Measurements from ENCODE around the gene WDR93.
"Not testable (repeated sequence)": the region's sequence is repeated elsewhere in the genome, so short reads cannot be mapped to it uniquely, and the experiment has no call there.

WDR93 gene

DNA sequence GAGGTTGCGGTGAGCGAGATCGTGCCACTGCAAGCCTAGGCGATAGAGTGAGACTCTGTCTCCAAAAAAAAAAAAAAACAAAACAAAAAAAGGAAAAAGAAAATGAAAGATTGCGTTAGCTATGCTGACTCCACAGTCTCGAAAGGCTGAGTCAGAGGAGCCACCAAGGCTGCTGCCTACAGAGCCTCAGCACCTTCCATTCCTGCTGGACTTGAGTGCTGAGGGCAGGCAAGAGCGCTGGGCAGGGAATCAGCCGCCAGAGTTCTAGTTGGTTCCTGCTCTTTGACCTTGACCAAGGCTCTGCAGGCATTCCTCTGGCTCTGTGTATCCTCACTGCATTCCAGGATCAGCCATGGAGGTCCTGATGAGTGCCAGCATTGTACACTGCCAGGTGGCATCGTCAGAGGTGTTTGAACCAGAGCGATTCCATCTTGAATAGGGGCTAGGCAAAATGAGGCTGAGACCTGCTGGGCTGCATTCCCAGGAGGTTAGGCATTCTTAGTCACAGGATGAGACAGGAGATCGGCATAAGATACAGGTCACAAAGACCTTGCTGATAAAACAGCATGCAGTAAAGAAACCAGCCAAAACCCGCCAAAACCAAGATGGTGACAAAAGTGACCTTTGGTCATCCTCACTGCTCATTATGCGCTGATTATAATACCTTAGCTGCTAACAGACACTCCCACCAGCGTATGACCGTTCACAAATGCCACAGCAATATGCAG is 91.4 kb downstream of the WDR93 start:
- Histone ChIP-seq H3K27ac (ENCODE audit: low read depth, low read length) (no peak overlapping the region), H3K18ac (ENCODE audit: low read length) (peak overlapping the region; percentile 24), H2AK5ac (ENCODE audit: low read length) (peak overlapping the region; percentile 17), H3K4me1 (ENCODE audit: control insufficient read depth, low read depth, low read length) (peaks cover 26% of the 10 kb centered on the region), H3K23ac (ENCODE audit: low read length) (no peak overlapping the region), H4K5ac (ENCODE audit: low read length) (no peak overlapping the region), H3K4ac (ENCODE audit: low read depth, low read length) (peak overlapping the region; percentile 56), H3K27me3 (ENCODE audit: insufficient read depth, low read length, poor library complexity) (no peaks in the 10 kb centered on the region), H2BK5ac (ENCODE audit: low read length) (peak overlapping the region; percentile 87), H3K79me1 (ENCODE audit: low read length) (no peaks in the 10 kb centered on the region), H3K4me2 (ENCODE audit: low read length) (no peak overlapping the region), H3K4me3 (ENCODE audit: low read length) (no peak overlapping the region), H4K8ac (ENCODE audit: low read depth, low read length) (no peak overlapping the region), H2BK15ac (replicated peaks; ENCODE audit: low read depth) (no peak overlapping the region), H3K56ac (ENCODE audit: low read length) (peak overlapping the region; percentile 40), H3K36me3 (ENCODE audit: control insufficient read depth, insufficient read depth, low read length) (no peaks in the 10 kb centered on the region), H2BK120ac (ENCODE audit: low read depth, low read length) (peak overlapping the region; percentile 31), H3K79me2 (ENCODE audit: control insufficient read depth, insufficient read depth, low read length) (no peaks in the 10 kb centered on the region), H3K9ac (ENCODE audit: low read length) (no peak overlapping the region)
- WGBS (ENCODE audit: extremely low coverage, insufficient coverage, low lambda C conversion rate), result no CpG with 5 or more reads among the region's 15 CpGs
- DNase-seq, result peak; percentile 88

DNA sequence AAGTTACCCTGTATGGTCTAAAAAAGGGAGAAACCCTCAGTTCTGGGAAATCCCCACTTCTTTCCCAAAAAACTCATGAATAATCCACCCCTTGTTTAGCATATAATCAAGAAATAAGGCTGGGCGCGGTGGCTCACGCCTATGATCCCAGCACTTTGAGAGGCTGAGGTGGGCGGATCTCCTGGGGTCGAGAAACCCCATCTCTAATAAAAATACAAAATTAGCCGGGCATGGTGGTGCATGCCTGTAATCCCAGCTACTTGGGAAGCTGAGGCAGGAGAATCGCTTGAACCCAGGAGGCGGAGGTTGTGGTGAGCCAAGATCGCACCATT is 92.0 kb downstream of the WDR93 start:
- H4K8ac ChIP-seq (ENCODE audit: low read depth, low read length); DNase-seq; H3K27ac ChIP-seq (ENCODE audit: low read depth, low read length); H3K4me3 ChIP-seq (ENCODE audit: low read length); H3K79me1 ChIP-seq (ENCODE audit: low read length); H3K27me3 ChIP-seq (ENCODE audit: insufficient read depth, low read length, poor library complexity); H3K18ac ChIP-seq (ENCODE audit: low read length); H3K79me2 ChIP-seq (ENCODE audit: control insufficient read depth, insufficient read depth, low read length); H3K9ac ChIP-seq (ENCODE audit: low read length); H3K36me3 ChIP-seq (ENCODE audit: control insufficient read depth, insufficient read depth, low read length); H3K4me2 ChIP-seq (ENCODE audit: low read length); H2AK5ac ChIP-seq (ENCODE audit: low read length); H3K23ac ChIP-seq (ENCODE audit: low read length); H2BK15ac ChIP-seq (replicated peaks; ENCODE audit: low read depth); H4K5ac ChIP-seq (ENCODE audit: low read length): not testable (repeated sequence)
- Histone ChIP-seq H2BK5ac (ENCODE audit: low read length) (peak overlapping the region; percentile 76), H3K56ac (ENCODE audit: low read length) (peak overlapping the region; percentile 12), H2BK120ac (ENCODE audit: low read depth, low read length) (peak overlapping the region; percentile 31), H3K4ac (ENCODE audit: low read depth, low read length) (peak overlapping the region; percentile 56), H3K4me1 (ENCODE audit: control insufficient read depth, low read depth, low read length) (peaks cover 24% of the 10 kb centered on the region)
- WGBS (ENCODE audit: extremely low coverage, insufficient coverage, low lambda C conversion rate), result no CpG with 5 or more reads among the region's 9 CpGs

DNA sequence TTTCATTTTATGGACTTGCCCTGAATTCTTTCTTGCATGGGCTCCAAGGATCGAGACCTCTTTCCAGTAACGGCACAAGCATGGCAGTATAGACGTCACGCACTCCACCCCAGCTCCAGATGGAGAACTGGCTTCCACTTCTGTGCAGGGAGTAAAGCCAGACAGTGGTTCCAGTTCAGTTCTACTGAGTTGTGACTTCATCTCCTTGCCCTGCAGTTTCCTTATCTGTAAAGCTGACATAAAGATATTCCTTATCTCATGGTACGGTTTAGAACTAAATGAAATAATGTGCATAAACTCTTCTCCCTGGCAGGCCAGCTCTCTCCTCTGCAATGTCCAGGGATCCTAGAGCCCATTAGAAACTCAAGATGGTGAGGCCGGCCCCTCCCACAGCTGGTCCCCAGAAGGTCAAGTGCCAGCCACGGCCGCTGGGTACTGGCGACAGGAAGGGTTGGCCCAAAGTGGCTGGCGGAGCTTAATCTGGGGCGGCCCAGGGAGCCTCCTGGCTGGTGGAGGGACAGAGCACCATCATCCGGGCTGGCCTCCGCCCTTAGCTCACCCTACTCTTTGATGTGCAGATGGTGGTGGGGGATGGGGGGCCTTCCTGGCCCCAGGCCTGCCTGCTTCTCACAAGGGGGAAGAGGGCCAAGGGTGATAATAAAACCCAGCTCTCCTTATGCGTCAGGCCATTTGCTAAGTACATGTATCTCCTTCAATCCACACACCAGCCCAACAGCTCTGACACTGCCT is 92.7 kb downstream of the WDR93 start:
- Histone ChIP-seq H3K4ac (ENCODE audit: low read depth, low read length) (peak overlapping the region; percentile 58), H3K4me1 (ENCODE audit: control insufficient read depth, low read depth, low read length) (peaks cover 22% of the 10 kb centered on the region), H3K4me3 (ENCODE audit: low read length) (no peak overlapping the region), H4K8ac (ENCODE audit: low read depth, low read length) (no peak overlapping the region), H3K56ac (ENCODE audit: low read length) (peak overlapping the region; percentile 90), H3K36me3 (ENCODE audit: control insufficient read depth, insufficient read depth, low read length) (no peaks in the 10 kb centered on the region), H3K79me2 (ENCODE audit: control insufficient read depth, insufficient read depth, low read length) (no peaks in the 10 kb centered on the region), H2AK5ac (ENCODE audit: low read length) (peak overlapping the region; percentile 100), H4K5ac (ENCODE audit: low read length) (no peak overlapping the region), H3K27ac (ENCODE audit: low read depth, low read length) (peak overlapping the region; percentile 22), H2BK5ac (ENCODE audit: low read length) (peak overlapping the region; percentile 99), H3K18ac (ENCODE audit: low read length) (peak overlapping the region; percentile 28), H3K79me1 (ENCODE audit: low read length) (no peaks in the 10 kb centered on the region), H3K9ac (ENCODE audit: low read length) (peak overlapping the region; percentile 44), H3K23ac (ENCODE audit: low read length) (no peak overlapping the region), H3K4me2 (ENCODE audit: low read length) (peak overlapping the region; percentile 20), H3K27me3 (ENCODE audit: insufficient read depth, low read length, poor library complexity) (no peaks in the 10 kb centered on the region), H2BK120ac (ENCODE audit: low read depth, low read length) (no peak overlapping the region), H2BK15ac (replicated peaks; ENCODE audit: low read depth) (no peak overlapping the region)
- no CpG with 5 or more reads among the region's 14 CpGs for WGBS (ENCODE audit: extremely low coverage, insufficient coverage, low lambda C conversion rate)
- DNase-seq, result peak; percentile 97

DNA sequence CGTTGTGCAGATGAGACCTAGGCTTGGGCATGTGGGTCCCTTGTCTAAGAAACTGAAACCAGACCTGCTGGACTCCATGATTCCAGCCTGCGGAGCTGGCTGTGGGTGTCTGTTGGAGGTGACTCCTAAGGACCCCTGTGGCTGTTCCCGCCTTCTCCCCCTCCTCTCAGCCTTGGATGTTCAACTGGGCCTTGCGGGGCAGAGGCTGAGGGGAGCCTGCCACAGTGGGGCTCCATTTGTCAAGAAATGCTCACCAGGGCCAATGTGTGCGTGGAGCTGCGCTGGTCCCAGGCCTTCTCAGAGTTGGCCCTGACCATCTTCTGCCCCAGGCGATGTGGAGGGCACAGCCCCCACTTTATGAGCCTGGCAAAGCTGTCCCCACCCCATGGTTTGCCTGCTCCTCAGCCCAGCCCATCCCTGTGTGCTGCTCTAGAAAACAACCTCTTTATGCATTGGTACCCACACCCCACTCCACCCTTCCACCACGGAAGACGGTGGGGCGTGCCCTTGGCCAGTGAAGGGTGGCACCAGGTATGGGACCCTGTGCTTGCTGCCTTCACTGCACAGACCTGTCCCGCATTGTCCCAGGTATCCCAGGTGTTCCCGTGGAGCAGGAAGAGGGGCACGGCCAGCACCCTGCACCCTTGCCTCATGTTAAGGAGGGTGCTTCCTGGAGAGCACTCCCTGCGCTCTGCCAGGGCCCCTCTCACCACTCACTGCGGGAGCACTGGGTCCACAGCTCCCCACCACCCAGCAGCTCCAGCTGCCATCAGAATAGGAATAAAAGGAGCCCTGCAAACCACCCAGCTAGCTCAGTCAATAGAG is 93.5 kb downstream of the WDR93 start:
- no CpG with 5 or more reads among the region's 15 CpGs for WGBS (ENCODE audit: extremely low coverage, insufficient coverage, low lambda C conversion rate)
- Histone ChIP-seq H3K27me3 (ENCODE audit: insufficient read depth, low read length, poor library complexity) (no peaks in the 10 kb centered on the region), H3K79me2 (ENCODE audit: control insufficient read depth, insufficient read depth, low read length) (no peaks in the 10 kb centered on the region), H3K27ac (ENCODE audit: low read depth, low read length) (peak overlapping the region; percentile 13), H3K4ac (ENCODE audit: low read depth, low read length) (peak overlapping the region; percentile 58), H4K8ac (ENCODE audit: low read depth, low read length) (no peak overlapping the region), H3K18ac (ENCODE audit: low read length) (peak overlapping the region; percentile 19), H3K56ac (ENCODE audit: low read length) (peak overlapping the region; percentile 90), H3K9ac (ENCODE audit: low read length) (peak overlapping the region; percentile 18), H3K4me2 (ENCODE audit: low read length) (no peak overlapping the region), H2BK15ac (replicated peaks; ENCODE audit: low read depth) (no peak overlapping the region), H3K36me3 (ENCODE audit: control insufficient read depth, insufficient read depth, low read length) (no peaks in the 10 kb centered on the region), H4K5ac (ENCODE audit: low read length) (no peak overlapping the region), H2BK120ac (ENCODE audit: low read depth, low read length) (no peak overlapping the region), H3K4me1 (ENCODE audit: control insufficient read depth, low read depth, low read length) (peaks cover 22% of the 10 kb centered on the region), H3K79me1 (ENCODE audit: low read length) (no peaks in the 10 kb centered on the region), H2BK5ac (ENCODE audit: low read length) (peak overlapping the region; percentile 99), H2AK5ac (ENCODE audit: low read length) (peak overlapping the region; percentile 97), H3K23ac (ENCODE audit: low read length) (no peak overlapping the region), H3K4me3 (ENCODE audit: low read length) (no peak overlapping the region)
- DNase-seq, result no peak

DNA sequence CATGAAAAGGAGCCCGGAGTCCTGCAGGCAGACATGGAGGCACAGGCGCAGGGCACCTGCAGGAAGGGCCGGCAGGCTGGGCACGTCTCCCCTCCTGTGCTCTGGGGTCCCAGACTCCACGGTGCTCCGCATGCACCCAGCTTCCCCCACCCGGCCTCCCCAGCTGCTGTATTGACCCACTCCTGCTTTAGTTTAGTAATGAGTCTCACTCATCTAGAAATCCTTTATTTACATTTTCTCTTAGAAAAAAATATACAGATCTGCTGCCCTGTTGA is 94.0 kb downstream of the WDR93 start:
- Histone ChIP-seq H2BK15ac (replicated peaks; ENCODE audit: low read depth) (no peak overlapping the region), H2BK5ac (ENCODE audit: low read length) (no peak overlapping the region), H3K27ac (ENCODE audit: low read depth, low read length) (no peak overlapping the region), H3K27me3 (ENCODE audit: insufficient read depth, low read length, poor library complexity) (no peaks in the 10 kb centered on the region), H3K36me3 (ENCODE audit: control insufficient read depth, insufficient read depth, low read length) (no peaks in the 10 kb centered on the region), H3K4me1 (ENCODE audit: control insufficient read depth, low read depth, low read length) (peaks cover 22% of the 10 kb centered on the region), H4K5ac (ENCODE audit: low read length) (no peak overlapping the region), H3K79me1 (ENCODE audit: low read length) (no peaks in the 10 kb centered on the region), H2AK5ac (ENCODE audit: low read length) (peak overlapping the region; percentile 97), H3K23ac (ENCODE audit: low read length) (no peak overlapping the region), H3K4ac (ENCODE audit: low read depth, low read length) (peak overlapping the region; percentile 58), H3K4me2 (ENCODE audit: low read length) (no peak overlapping the region), H3K56ac (ENCODE audit: low read length) (peak overlapping the region; percentile 90), H3K18ac (ENCODE audit: low read length) (peak overlapping the region; percentile 19), H3K9ac (ENCODE audit: low read length) (no peak overlapping the region), H4K8ac (ENCODE audit: low read depth, low read length) (no peak overlapping the region), H3K4me3 (ENCODE audit: low read length) (no peak overlapping the region), H3K79me2 (ENCODE audit: control insufficient read depth, insufficient read depth, low read length) (no peaks in the 10 kb centered on the region), H2BK120ac (ENCODE audit: low read depth, low read length) (no peak overlapping the region)
- DNase-seq, result no peak
- no CpG with 5 or more reads among the region's 7 CpGs for WGBS (ENCODE audit: extremely low coverage, insufficient coverage, low lambda C conversion rate)
